ENCODE data around the gene TMEM258.

The TMEM258 gene

DNA sequence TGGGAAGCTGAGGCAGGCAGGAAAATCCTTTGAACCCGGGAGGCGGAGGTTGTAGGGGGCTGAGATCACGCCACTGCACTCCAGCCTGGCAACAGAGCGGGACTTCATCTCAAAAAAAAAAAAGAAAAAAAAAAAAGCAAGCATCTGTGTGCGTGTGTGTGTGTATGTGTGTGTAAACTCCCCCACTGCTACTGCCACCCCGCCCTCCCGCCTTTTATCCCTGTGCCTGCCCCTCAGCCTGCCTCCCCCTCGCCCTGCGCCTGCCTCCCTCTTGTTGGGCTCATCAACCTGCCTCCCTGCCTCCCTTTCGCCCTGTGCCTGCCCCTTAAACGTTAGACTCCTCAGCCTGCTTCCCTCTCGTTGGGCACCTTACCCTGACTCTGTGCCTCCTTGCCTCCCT, 18.0 kb downstream of the TMEM258 start:
- DNase-seq = no peak

- no peak for DNase-seq
These were observed 18.6 kb downstream of the TMEM258 start for GRCh38 chr11:61773809-61774208.

- DNase-seq = no peak
These were observed 19.0 kb downstream of the TMEM258 start for GRCh38 chr11:61773356-61773755.

DNA sequence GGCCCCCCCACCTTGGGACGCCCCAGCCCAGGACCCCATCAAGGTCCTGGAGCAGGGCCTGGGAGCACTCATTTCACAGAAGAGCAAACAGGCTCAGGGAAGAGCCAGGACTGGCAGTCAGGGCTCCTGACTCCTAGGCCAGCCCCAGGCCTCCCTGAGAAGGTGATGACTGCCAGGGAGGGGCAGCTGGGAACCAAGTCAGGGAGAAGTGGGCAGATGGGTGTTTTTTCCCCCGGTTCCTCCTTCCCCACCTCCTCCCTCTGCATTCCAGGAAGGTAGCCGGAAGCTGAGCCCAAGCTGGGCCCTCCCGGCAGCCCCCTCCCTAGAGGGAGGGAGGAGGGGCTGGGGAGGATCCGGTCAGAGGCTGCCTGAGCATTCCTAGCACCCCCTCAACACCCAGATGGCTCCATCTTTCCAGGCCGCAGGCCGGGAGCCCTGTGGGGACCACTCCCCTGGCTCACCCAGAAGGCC, 20.4 kb downstream of the TMEM258 start:
- DNase-seq = no peak

- DNase-seq = no peak
These were observed 21.1 kb downstream of the TMEM258 start for GRCh38 chr11:61771195-61771894.

- DNase-seq = no peak
These were observed 22.3 kb downstream of the TMEM258 start for GRCh38 chr11:61769946-61770683.

DNA sequence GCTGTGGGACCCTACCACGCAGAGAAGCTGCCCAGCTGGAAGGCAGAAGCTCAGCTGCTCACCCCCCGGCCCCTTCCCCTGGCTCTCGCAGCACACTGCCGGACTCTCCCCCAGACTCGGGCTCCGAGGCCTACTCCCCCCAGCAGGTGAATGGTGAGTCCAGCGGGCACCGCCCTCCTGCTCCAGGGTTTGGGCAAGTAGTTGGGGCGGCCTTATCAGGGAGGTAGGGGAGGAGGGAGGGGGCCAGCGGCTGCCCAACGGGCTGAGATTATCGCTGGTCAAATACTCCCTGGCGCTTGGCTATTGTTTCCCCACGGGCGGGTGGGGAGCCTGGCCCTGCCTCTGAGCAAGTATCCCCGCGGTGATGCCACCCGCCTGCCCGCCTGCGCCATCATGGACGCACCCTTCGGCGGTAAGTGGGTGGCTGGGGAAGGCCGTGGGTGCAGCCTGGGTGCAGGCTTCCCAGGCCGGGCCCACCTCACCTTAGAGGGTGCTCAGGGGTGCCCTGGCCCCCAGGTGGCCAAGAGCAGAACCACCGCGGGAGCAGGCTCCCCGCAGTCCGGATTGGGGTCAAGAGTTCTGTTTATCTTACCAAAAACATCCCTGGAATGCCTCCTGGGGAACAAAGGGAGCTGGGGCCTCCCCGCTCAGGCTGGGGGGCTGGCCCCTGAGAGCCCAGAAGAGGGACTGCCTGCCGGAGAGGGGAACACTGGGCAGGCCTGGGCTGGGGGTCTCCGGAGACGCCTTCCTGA, 23.1 kb downstream of the TMEM258 start:
- no peak for DNase-seq

DNA sequence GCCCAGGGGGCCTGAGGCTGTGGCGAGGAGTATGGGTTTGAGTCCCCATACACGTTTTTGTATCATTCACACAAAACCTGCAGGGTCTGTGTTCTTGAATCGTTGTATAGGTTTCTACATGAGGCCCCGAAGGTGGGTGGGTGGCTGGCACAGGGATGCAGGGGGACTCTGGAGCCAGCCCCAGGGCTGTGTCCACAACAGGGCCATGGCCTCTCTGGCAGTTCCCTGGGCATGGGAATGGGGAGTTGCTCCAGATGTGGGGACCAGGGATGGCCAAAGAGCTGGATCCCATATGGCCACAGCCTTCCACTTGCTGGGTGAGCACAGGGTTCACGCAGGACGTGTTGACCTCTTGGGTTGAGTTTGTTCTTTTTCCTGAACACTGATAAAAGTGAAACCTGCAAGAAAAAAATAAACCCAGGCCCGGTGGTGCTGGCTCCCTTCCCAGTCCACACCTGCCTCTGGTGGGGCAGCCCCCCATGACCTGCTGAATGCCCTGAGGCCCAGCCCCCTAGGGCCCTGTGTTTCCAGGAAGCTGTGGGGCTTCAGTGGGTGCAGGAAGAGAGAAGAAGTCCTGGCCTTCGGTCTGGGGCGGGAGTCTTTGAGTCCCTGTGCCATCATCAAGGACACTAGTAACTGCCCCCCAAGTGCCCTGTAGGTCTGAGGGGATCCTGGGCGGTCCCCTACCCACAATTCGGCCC, 23.9 kb downstream of the TMEM258 start:
- DNase-seq = no peak

GRCh38 chr11:61766353-61766841, 26.0 kb downstream of the TMEM258 start:
- no peak for DNase-seq

DNA sequence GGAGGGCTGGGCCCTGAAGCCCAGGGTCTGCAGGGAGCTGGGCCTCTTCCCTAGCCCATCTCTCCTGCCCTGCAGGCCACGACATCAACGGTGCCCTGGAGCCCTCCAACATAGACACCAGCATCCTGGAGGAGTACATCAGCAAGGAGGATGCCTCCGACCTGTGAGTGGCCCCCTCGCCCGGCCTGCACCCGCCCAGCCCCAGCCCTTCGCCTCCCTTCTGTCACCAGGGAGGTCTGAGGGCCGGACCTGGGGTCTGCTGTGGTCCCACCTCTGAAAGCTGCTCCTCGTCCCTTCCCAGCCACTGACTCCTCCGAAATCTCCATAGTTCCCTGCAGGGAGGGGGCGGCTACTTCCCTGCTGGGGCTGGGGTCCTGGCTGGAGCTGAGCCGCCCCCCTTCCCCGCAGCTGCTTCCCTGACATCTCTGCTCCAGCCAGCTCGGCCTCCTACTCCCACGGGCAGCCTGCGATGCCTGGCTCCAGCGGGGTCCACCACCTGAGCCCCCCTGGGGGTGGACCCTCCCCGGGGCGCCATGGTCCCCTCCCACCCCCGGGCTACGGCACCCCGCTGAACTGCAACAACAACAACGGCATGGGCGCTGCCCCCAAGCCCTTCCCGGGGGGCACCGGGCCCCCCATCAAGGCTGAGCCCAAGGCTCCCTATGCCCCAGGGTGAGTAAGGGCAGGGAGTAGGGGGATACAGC, 26.7 kb downstream of the TMEM258 start:
- DNase-seq = no peak

DNA sequence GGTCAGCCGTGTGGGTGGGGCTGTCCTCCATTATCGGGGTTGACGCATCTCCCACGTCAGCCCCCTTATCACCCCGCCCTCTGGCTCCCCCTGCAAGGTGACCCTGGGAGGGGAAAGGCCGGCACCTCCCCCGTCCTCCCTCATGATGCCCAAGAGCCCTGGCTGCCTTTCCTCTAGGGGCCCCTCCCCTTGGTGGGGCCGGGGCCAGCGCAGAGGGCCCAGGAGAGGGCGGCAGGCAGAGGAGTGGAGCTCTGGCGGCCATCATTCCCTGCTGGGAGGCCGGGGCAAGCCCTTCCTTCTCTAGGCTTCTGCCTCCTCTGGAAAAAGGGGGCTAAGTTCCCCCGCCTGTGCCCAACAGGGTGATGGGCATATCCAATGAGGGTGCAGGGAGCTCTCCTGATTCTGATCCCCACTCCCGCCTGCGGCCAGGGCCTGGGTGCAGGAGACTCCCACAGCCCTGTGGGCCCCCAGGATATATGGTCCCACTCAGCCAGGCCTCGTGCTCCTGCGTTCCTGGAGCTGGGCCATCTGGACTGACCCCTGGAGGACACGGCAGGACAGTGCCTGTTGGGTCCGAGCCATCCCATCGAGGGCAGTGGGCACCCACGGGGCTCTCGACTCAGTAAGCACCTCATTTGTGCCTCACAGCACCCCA, 27.7 kb downstream of the TMEM258 start:
- DNase-seq = no peak

DNA sequence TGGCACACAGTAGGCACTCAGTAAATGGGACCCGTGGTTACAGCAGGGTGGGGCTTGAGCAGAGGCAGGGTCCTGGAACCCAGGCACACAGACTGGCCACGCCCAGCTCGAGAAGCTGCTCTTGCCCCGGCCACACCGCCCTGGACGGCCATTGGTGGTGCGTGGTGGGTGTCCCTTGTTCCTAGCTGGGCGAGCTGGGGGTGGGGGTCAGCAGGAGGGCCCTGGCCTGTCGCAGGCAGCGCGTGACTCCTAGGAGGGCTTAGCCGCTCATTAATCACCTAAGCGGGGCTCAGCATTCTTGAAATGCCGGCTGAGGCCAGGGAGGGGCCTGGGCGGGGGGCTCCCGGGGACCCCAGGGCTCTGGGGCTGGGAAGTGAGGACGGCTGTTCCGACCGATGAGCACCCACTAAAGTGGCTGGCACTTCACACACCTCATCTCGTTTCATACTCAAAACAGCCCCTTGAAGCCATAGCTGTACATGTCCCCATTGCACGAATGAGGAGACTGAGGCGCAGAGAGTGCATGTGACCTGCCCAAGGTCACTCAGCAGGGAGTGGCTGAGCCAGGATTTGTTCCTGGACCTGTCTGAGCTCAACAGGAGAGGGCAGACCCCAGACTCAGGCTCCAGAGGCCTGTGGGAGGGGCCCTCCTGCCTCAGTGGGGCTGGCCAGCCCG, 28.3 kb downstream of the TMEM258 start:
- DNase-seq = no peak

- DNase-seq = no peak
These were observed 29.6 kb downstream of the TMEM258 start for GRCh38 chr11:61762798-61763197.

DNA sequence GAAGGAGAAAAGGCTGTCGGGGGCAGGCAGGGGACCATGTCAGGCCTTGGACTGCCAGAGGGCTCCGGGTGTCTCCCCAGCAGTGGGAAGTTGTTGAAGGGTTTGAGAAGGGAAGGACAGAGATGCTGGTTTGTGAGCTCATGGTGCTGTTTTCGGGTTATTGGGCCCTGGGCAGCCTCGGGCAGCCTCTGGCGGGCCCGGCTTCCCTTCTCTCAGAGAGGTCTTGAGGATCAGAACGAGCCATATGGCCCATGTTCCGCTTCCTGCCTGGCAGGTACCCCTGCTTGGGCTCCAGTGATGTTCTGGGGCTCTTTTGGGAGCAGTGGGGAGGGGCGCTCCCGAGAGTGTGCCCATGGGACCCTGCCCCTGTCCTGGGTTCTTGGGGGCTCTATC, 30.2 kb downstream of the TMEM258 start:
- no peak for DNase-seq

- no peak for DNase-seq
These were observed 30.8 kb downstream of the TMEM258 start for GRCh38 chr11:61761440-61762222.

DNA sequence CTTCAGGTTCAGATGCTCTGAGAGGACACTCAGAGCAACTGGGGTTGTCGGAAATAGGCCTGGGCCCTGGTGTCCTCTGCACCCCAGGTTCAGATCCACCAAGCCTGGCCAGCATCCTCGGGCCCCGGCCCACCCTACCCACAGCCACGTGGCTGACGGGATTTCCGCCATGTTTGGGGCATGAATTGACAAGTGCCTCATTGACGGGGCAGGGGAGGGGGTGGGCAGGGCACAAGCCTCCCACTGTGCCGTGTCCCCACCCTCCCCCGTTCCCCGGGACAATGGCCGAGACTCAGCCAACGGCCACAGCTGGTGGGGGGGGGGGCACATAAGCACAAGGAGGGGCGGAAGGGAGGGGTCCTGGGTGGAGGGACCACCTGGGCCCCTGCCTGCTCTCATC, 31.5 kb downstream of the TMEM258 start:
- no peak for DNase-seq

DNA sequence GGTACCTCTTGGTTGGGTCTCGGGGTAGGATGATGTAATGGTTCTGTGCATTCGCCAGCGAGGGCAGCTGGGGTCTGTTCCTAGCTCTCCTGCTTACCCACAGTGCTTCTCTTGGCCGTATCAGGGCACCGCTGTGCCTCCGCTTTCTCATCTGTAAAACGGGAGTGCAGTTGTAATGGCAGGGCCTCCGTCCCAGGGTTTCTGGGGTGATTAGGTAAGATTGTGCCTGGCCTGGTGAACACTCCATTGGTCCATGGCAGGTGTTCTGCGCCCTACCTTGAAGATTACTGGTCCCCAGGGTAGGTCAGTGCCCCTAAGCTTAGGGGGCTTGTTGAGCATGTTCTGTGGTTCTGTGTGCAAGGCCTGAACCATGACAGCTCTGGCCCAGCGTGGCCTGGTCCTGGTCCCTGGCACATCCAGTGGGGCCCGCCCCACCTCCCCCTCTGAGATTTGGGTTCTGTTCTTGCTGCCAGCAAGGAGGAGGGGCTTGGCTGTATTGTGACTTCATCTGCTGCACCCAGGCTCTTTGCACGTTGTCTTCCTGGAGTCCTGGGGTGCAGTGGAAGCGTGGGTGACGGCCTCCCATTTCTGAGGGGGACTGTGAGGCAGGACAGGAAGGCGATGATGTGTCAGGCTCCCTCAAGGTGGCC, 35.1 kb downstream of the TMEM258 start:
- DNase-seq = no peak

DNA sequence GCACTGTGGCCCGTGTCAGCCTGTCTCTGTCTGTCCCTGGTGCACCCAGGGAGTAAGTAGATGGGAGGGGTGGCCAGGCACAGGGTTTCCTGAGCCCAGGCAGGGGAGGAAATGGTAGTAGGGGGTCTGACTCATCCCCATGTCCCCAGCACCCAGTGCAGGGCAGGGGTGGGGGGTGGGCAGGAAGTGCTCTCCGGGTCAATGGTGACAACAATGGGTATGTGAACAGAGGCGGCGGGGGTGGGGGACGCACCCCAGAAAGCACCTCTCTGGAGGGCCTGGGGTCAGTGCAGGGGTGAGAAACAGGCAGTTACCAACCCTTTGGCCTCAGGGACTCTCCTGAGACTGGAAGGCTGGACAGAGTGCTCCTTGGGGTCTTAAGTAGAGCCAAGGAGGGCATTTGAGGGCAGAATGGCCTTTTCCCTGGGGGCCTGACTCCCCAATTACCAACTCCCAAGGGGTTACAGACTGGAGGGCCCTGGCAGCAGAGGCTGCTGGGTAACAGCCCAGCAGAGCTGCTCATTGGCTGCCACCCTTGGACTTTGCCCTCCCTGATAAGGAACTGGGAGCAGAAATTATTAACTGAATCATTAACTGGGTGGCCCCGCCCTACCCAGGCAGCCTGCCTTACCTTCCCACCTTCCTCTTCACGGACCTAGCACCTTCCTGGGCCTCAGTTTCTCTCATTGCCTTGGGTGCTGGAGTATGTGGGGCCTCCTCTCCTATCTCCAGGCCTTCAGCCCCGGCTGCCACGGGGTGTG, 35.8 kb downstream of the TMEM258 start:
- DNase-seq = no peak

DNA sequence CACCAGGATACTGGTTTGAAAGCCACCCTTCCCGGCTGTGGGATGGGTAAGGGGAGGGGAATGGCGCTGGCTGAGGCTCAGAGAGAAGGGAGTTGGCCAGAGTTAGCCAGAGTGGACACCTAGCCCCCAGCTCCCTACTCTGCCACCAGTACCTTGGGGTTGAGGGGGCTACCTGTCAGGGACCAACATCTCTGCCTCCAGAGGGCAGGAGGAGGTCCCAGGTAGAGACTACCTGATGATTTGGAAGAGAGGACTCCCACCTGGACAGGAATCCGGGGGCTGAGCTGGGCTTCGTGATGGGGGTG, 36.3 kb downstream of the TMEM258 start:
- DNase-seq = no peak
